IPS-NIHi11 (cell line): Measurements from ENCODE around the gene PEX19.

ENCODE experiments used
- DNase-seq: peaks from one replicate; pipeline ENCODE4 v3.0.0; 2012; ENCODE audit warnings: mixed read lengths, low spot score

PEX19 gene

GRCh38 chr1:160277330-160277729 lies 7.6 kb downstream of the PEX19 start:
- DNase-seq = no peak

GRCh38 chr1:160271025-160271424 lies 13.9 kb downstream of the PEX19 start:
- DNase-seq = no peak

GRCh38 chr1:160267284-160267991 lies 17.5 kb downstream of the PEX19 start:
- DNase-seq = no peak

DNA sequence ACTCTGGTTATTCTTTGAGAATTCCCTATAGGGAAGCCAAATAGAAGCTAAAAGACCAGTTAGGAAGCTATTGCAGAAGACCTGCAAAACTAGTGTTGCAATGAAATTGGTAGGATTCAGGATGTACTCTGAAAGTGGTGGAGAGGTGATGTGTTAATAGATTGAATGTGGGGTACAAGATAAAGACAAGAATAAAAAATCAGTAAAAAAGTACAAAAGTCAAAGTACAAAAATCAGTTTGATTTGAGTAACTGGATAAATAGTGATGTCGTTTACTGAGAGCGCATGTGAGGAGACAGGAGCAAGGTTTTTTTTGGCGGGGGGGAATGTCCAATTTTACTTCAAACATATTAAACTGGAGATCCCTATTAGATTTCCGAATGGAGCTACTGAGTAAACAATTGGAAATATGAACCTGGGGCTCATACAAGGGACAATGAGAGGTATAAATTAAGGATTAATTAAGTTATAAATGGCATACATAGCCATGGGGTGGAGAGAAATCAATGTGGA lies 20.1 kb downstream of the PEX19 start:
- no peak for DNase-seq

- peak; percentile 97 for DNase-seq
Measured at GRCh38 chr1:160261893-160262794, 22.8 kb downstream of the PEX19 start, which contains the start of gene DCAF8. Gene DCAF8 (minus strand): TSS chr1:160262549. CDS start chr1:160244008, 18,541 bp downstream.

GRCh38 chr1:160261556-160261892 lies 23.4 kb downstream of the PEX19 start:
- peak; percentile 24 for DNase-seq

- no peak for DNase-seq
Measured at GRCh38 chr1:160260406-160261382, 24.2 kb downstream of the PEX19 start.

DNA sequence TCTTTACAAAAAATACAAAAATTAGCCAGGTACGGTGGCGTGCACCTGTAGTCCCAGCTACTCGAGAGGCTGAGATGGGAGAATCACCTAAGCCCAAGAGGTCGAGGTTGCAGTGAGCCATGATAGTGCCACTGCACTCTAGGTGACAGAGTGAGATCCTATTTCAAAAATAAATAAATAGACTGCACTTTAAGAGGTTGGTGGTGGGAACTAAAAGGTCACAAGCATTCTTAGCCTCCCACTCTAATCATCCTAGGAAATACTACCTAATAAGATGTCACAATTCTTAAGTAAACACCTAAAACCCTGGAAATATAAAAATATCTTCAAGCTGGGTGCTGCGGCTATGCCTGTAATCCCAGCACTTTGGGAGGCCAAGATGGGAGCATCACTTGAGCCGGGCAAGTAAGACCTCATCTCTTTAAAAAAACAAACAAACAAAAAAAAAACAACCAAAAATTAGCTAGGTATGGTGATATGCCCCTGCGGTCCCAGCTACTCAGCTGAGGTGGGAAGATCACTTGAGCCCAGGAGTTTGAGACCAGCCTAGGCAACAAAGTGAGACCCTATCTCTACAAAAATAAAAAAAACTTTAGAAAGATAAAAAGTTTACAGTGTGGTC lies 26.6 kb downstream of the PEX19 start:
- DNase-seq = no peak

DNA sequence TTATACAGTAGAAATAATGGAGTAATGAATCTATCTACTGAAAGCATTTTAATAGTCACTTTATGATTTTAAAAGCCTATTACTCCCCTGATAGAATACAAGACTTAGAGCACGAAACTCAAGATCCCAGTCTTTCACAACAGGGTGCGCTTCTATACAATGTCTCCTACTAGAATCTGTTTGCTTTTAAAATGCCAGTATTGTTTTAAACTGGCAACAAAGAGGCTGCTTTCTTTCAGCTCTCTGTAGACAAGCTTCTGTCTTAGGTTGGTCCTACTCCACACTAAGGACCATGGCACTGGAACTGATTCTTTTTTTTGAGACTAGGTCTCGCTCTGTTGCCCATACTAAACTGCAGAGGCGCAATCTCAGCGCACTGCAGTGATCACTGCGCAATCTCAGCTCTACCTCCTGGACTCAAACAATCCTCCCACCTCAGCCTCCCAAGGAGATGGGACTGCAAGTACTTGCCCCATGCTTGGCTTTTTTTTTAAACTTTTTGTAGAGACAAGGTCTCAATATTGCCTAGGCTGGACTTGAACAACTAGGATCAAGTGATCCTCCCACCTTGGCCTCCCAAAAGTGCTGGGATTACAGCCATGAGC lies 27.4 kb downstream of the PEX19 start:
- DNase-seq = no peak

- DNase-seq = no peak
Measured at GRCh38 chr1:160256396-160257046, 28.4 kb downstream of the PEX19 start.

GRCh38 chr1:160255781-160256300 lies 29.1 kb downstream of the PEX19 start:
- DNase-seq = no peak

- DNase-seq = peak; percentile 71
Measured at GRCh38 chr1:160251687-160252526, 33.0 kb downstream of the PEX19 start.

DNA sequence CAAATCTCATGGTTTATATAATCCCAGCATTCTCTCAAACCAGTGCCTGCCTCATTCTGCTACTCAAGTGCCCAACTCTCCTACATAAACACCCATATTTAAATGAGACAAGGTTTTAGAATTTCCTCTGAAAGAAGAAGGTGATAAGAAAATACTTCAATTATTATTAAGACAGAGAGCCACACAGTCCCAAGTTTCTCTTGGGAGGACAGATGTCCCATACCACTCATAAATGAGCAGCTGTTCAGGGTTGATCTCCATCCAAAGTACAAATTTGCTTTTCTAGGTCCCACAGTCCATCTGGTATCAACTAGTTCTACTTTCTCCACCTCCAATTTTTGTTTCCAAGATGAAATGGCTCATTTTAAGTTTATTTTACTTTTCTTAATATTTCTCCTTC lies 33.9 kb downstream of the PEX19 start:
- DNase-seq = no peak

DNA sequence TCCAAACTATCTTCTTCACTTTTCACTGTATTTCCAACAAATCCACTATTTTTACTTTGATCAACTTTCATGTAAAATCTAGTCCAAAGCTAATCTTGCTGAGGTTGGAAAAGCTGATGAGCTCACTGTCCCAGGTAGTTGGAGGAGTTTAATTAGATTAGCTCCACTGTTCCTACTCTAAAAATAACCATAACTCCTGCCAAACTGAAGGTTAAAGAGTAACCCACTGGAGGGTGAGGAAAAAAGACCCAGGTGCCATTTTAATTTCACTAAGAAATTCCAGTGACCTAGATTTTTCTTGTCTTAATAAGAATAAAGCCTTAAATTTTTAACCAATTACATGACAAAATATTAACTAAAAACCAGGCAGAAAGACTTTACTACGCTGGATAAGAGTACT lies 37.9 kb downstream of the PEX19 start:
- DNase-seq = no peak

GRCh38 chr1:160245434-160245833 lies 39.5 kb downstream of the PEX19 start:
- DNase-seq = no peak

GRCh38 chr1:160244209-160244608 lies 40.7 kb downstream of the PEX19 start:
- no peak for DNase-seq

GRCh38 chr1:160243767-160244166 lies 41.2 kb downstream of the PEX19 start:
- DNase-seq = no peak

DNA sequence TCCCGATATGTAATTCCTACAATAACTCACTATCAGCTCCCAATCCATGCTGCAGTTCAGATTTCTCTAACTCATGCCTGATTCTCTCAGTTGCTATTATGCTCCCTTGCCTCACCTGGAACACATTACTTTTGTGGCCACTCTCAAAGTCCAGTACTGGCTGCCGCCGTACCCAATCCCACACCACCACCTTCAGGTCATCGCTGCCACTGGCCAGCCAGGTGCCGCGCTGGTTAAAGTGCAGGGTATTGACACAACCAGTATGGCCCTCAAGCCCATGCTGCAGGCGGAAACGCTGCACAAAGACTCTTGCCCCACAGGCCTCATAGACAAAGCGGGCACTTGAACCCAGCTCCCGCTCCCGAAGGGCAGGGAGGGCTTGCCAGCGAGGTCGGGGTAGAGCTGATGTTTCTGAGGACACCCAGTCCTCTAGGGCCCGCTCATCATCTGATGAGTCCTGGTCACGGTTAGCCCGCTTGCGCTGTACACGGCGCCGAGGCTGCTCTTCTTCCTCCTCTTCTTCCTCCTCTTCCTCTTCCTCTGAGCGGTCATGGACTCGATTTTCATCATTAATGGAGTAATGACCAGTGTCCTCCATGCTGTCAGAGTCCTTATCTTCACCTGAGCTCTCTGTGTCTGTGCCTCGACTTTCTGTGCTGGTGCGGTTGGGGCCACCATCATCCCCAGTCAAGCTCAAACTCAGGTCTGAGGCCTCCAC lies 45.2 kb downstream of the PEX19 start:
- no peak for DNase-seq

- no peak for DNase-seq
Measured at GRCh38 chr1:160238408-160238807, 46.5 kb downstream of the PEX19 start.
